Measurements from ENCODE around the gene MMP12. TPM values are rescaled to one million over a fixed set of nuclear protein-coding genes. Genes with fewer than 3 reads are reported as not detected.

MMP12 gene
- total RNA-seq (10 to 100 TPM in 1 of 2 donors, under 1 TPM in 1; 0.34 to 16.9 TPM), polyA plus RNA-seq (1 to 10 TPM in 1 of 2 donors, under 1 TPM in 1; 0.31 to 2.5 TPM)
- long read RNA-seq, donor 1 = 0 reads
- long read RNA-seq, donor 2 = 0 reads
- long read RNA-seq, donor 3 = 0 reads
- long read RNA-seq, donor 4 = 0 reads
- long read RNA-seq, donor 5 = 0 reads

GRCh38 chr11:102874852-102875251 lies at the start of gene MMP12:
Gene MMP12 (minus strand): TSS chr11:102874982. CDS start chr11:102874937, 45 bp downstream.
- Histone ChIP-seq H3K4me3 (no peak within 1 kb of the TSS), H3K9me3 (ENCODE audit: control insufficient read depth in 4 of 4, insufficient read depth in 3 of 4, low read length in 3 of 4) (no peaks in the 10 kb centered on the region), H3K4me1 (ENCODE audit: control insufficient read depth in 5 of 5, insufficient read depth in 5 of 5, low read length in 5 of 5) (no peaks in the 10 kb centered on the region), H3K27me3 (ENCODE audit: control insufficient read depth in 3 of 3, insufficient read depth in 3 of 3, low read length in 2 of 3) (no peaks in the 10 kb centered on the region), H3K9ac (ENCODE audit: insufficient read depth in 1 of 2, low read length in 2 of 2) (no peak within 1 kb of the TSS), H3K27ac (ENCODE audit: low read depth in 1 of 2, low read length in 1 of 2) (no peak within 1 kb of the TSS), H3K36me3 (ENCODE audit: control insufficient read depth in 4 of 4, insufficient read depth in 4 of 4, low read length in 4 of 4) (no peaks in the 10 kb centered on the region)
- TF ChIP-seq, protein P1, sequence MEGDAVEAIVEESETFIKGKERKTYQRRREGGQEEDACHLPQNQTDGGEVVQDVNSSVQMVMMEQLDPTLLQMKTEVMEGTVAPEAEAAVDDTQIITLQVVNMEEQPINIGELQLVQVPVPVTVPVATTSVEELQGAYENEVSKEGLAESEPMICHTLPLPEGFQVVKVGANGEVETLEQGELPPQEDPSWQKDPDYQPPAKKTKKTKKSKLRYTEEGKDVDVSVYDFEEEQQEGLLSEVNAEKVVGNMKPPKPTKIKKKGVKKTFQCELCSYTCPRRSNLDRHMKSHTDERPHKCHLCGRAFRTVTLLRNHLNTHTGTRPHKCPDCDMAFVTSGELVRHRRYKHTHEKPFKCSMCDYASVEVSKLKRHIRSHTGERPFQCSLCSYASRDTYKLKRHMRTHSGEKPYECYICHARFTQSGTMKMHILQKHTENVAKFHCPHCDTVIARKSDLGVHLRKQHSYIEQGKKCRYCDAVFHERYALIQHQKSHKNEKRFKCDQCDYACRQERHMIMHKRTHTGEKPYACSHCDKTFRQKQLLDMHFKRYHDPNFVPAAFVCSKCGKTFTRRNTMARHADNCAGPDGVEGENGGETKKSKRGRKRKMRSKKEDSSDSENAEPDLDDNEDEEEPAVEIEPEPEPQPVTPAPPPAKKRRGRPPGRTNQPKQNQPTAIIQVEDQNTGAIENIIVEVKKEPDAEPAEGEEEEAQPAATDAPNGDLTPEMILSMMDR (IDR thresholded peaks at IDR 0.05; ENCODE audit: control extremely low read depth, extremely low read depth) = no peak
- 71 to 77% methylated on average over 4 of the region's 4 CpGs for WGBS, 2 donors
- no peak for ATAC-seq (ENCODE audit: insufficient read depth, low FRiP score)
- no peak for DNase-seq

DNA sequence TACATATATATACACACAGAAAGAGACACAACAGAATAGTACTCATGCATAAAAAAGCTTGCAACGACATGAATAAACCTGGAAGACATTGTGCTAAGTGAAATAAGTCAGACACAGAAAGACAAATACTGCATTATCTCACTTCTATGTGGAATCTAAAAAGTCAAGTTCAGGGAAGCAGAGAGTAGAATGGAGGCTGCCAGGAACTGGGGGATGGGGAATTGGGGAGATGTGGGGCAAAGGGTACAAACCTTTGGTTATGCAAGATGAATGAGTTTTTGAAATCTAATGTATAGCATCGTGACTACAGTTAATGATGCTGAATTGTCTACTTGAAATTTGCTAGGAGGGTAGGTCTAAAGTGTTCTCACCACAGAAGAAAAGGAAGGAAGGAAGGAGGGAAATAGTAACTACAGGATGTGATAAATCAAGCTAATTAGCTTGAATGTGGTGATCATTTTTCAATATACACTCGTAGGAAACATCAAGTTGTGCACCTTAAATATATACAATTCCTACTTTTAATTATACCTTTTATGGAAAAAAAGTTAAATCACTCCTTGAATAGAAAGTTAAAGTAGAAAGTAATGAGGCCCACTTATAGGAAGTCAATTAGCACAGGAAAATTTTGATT lies 46.9 kb upstream of the MMP12 start:
- no peak overlapping the region for H3K4me3 ChIP-seq
- no peaks in the 10 kb centered on the region for H3K36me3 ChIP-seq (ENCODE audit: control insufficient read depth in 4 of 4, insufficient read depth in 4 of 4, low read length in 4 of 4)
- DNase-seq = no peak
- H3K9ac ChIP-seq (ENCODE audit: insufficient read depth in 1 of 2, low read length in 2 of 2) = no peak overlapping the region
- peaks cover 0 to 3% (median 0%) of the 10 kb centered on the region in 5 donors for H3K4me1 ChIP-seq (ENCODE audit: control insufficient read depth in 5 of 5, insufficient read depth in 5 of 5, low read length in 5 of 5)
- ATAC-seq (ENCODE audit: insufficient read depth, low FRiP score) = no peak
- H3K27me3 ChIP-seq (ENCODE audit: control insufficient read depth in 3 of 3, insufficient read depth in 3 of 3, low read length in 2 of 3) = no peaks in the 10 kb centered on the region
- no peaks in the 10 kb centered on the region for H3K9me3 ChIP-seq (ENCODE audit: control insufficient read depth in 4 of 4, insufficient read depth in 3 of 4, low read length in 3 of 4)
- TF ChIP-seq, protein P1 (IDR thresholded peaks at IDR 0.05; ENCODE audit: control extremely low read depth, extremely low read depth) = no peak
- WGBS, 2 donors = 50 to 53% methylated on average over 3 of the region's 3 CpGs
- no peak overlapping the region for H3K27ac ChIP-seq (ENCODE audit: low read depth in 1 of 2, low read length in 1 of 2)

DNA sequence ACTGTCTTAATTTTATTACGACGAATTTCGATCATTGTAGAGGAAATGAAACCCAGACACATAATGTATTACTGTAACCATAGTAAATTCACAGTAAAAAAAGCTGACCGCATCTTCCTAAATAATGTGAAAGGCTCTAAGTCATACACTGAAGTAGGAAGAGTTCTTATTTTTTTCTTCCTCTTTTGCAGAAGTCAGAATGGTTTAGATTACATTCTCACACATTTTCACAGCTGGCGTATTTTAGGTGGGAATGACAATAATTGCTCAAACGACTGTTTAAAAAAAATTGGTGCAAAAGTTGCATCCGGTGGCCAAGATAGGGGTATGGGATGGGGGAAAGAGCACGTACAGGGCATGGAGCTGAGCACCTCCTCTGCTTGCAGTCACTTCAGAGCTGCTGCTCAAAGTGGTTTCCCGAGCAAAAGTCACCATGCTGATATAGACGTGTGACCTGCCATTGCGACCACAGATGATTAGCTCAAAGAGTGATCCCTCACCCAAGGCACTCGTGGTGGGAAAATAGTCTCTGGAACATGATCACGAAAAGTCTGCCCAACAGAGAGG lies 45.4 kb upstream of the MMP12 start:
- no peaks in the 10 kb centered on the region for H3K27me3 ChIP-seq (ENCODE audit: control insufficient read depth in 3 of 3, insufficient read depth in 3 of 3, low read length in 2 of 3)
- no peak overlapping the region for H3K9ac ChIP-seq (ENCODE audit: insufficient read depth in 1 of 2, low read length in 2 of 2)
- DNase-seq (peak in 1 of 3 donors; percentile 8), ATAC-seq (ENCODE audit: insufficient read depth, low FRiP score) (peak; percentile 31)
- 27 to 54% methylated on average over 13 of the region's 13 CpGs for WGBS, 2 donors
- H3K4me3 ChIP-seq = no peak overlapping the region
- no peak overlapping the region for H3K27ac ChIP-seq (ENCODE audit: low read depth in 1 of 2, low read length in 1 of 2)
- TF ChIP-seq, protein P1 (IDR thresholded peaks at IDR 0.05; ENCODE audit: control extremely low read depth, extremely low read depth) = no peak
- H3K4me1 ChIP-seq (ENCODE audit: control insufficient read depth in 5 of 5, insufficient read depth in 5 of 5, low read length in 5 of 5) = peaks cover 0 to 2% (median 0%) of the 10 kb centered on the region in 5 donors
- no peaks in the 10 kb centered on the region for H3K9me3 ChIP-seq (ENCODE audit: control insufficient read depth in 4 of 4, insufficient read depth in 3 of 4, low read length in 3 of 4)
- H3K36me3 ChIP-seq (ENCODE audit: control insufficient read depth in 4 of 4, insufficient read depth in 4 of 4, low read length in 4 of 4) = no peaks in the 10 kb centered on the region

Data from lung (tissue), 16 donors.